AG04449 (cell line): Measurements from ENCODE around the gene TRNT1.
A peak's percentile ranks its signal among the peaks of the same experiment; 100 is the strongest.

Experiments
- CTCF ChIA-PET: fragments of 350-600 bp; formaldehyde crosslinking; extraction: SDS; loops from one replicate; lab custom pipeline; 2021; ENCODE audit warnings: antibody characterized with exemption; lab: Yijun Ruan, JAX
- POLR2A ChIA-PET: fragments of 400-600, 350-600 bp; formaldehyde crosslinking; extraction: SDS; loops from one replicate; lab custom pipeline; 2020; ENCODE audit warnings: antibody characterized with exemption, inconsistent platforms; lab: Yijun Ruan, JAX
- DNase-seq: peaks from one replicate; pipeline ENCODE4 v3.0.0-alpha.2; 2010; ENCODE audit warnings: low read depth, low spot score
- H3K4me3 ChIP-seq: 2 replicates; pipeline ENCODE4 v1.5.1; 2011; ENCODE audit warnings: low read depth, mild to moderate bottlenecking, control low read depth, low read length
- TF ChIP-seq, protein P1 (sequence below): IDR thresholded peaks from one replicate; pipeline ENCODE4 v1.5.1; 2011; ENCODE audit warnings: mild to moderate bottlenecking, moderate library complexity, low read length, control low read depth, inconsistent platforms; ENCODE audit not compliant: insufficient read depth; ENCODE audit errors: missing control alignments

The TRNT1 gene

DNA sequence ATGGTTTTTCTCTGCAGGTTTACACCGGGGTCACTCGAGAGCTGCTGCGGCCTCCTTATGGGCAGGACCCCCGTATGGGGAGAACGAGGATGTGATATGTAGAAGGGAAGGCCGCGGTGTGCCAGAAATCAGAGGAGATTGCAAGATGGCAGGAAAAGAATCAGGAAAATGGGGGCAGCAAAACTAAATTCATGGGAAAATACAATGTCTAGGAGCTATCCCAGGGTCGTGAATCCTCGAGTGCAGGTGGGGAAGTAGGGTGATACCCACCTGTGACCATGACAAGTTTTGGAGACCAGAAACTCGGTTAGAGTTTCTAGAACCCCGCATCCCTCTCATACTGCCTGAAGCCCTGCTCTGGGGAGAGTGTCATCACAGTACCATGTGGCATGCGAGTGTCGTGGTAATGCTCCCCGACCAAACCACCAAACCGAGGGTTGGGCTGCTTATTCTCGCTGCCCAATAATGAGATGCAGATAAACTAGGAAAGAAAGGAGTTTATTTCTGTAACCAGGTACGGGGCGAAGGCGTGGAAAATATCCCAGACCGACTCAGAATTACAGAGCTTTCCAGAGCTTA lies 781 bp downstream of the TRNT1 start:
- H3K4me3 ChIP-seq = peak overlapping the region; percentile 98
- no peak for DNase-seq
- TF ChIP-seq, protein P1, sequence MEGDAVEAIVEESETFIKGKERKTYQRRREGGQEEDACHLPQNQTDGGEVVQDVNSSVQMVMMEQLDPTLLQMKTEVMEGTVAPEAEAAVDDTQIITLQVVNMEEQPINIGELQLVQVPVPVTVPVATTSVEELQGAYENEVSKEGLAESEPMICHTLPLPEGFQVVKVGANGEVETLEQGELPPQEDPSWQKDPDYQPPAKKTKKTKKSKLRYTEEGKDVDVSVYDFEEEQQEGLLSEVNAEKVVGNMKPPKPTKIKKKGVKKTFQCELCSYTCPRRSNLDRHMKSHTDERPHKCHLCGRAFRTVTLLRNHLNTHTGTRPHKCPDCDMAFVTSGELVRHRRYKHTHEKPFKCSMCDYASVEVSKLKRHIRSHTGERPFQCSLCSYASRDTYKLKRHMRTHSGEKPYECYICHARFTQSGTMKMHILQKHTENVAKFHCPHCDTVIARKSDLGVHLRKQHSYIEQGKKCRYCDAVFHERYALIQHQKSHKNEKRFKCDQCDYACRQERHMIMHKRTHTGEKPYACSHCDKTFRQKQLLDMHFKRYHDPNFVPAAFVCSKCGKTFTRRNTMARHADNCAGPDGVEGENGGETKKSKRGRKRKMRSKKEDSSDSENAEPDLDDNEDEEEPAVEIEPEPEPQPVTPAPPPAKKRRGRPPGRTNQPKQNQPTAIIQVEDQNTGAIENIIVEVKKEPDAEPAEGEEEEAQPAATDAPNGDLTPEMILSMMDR = no peak
- CTCF ChIA-PET = no interaction called here
- POLR2A ChIA-PET = no interaction called here

DNA sequence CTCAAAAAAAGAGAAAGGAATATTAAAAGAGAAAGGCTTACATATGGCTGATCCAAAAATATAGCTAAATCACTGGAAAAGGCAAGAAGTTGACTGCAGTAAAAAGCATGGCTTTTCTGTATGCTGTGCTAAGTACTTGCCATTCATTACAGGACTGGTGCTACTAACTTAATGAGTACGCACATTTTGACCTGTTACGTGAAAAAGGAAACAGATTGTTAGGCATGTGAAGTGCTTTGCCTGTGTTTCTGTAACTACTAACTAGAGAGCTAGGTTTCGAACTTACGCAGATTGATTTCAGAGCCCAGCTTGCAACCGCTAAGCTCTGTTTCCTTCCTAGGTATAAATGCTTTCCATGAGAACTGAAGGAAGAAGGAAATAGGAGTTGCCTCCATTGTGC lies 2.8 kb downstream of the TRNT1 start:
- H3K4me3 ChIP-seq = no peak overlapping the region
- TF ChIP-seq, protein P1 = no peak
- no peak for DNase-seq
- CTCF ChIA-PET = interaction anchor here (1.0 kb wide), 1 partner anchor 50 kb away, joined by 3 read pairs; the partner anchor contains the start of gene CRBN
- POLR2A ChIA-PET = no interaction called here

DNA sequence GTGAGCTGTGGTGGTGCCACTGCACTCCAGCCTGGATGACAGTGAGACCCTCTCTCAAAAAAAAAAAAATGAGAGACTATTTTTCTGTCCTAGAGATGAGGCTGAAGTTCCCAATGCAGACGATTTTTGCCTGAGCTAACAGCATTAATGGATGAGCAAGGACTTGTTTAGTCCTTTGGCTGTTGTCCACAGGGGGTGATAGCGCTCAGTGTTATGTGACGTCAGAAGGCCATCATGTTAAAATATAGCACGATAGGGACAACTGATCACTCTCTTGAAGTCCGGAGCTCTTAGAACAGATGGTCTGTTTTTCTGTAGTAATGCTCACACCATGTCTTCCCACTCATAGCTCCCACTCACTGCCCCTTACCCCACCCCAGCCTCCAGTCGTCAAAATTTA lies 6.8 kb downstream of the TRNT1 start:
- TF ChIP-seq, protein P1 = no peak
- H3K4me3 ChIP-seq = no peak overlapping the region
- ChIA-PET CTCF (interaction anchor here (0.8 to 1.3 kb wide), 2 partner anchors 26 to 67 kb away, joined by 3 to 4 read pairs; no protein-coding TSS in a partner anchor), POLR2A (no interaction called here)
- DNase-seq = no peak

DNA sequence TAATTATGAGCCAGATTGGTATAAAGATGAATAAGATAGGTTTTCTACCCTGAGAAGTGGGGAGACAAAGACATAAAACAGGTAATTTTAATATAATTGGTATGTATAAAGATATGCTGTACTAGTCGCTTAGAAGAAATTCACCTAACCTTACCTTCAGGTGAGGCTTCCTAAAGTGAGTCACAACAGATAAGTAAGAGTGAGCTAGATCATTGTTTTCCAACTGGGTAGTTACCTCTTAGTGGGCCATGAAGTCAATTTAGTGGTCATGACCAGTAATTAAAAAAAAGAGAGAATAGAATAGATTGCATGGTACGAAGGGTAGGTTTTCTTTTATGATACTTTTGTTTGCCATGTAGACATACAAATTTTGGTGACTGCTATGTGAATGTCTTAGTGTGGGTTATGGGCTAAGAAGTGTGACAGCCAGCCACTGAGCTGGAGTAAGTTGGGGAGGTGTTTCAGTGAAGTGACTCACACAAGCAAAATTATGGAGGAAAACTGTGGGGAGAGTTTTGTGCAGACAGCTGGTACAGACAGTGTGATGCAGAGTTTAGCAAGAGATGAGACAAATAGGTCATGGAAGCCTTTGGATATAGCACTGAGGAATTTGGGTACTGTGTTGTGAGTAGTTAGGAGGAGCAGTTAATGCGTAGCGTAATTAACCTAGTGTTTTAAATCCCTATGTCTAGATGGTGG lies 8.2 kb downstream of the TRNT1 start:
- ChIA-PET CTCF (interaction anchor here (0.7 to 1.3 kb wide), 2 partner anchors 42 to 44 kb away, joined by 3 to 4 read pairs; partner anchors contain the start of gene CRBN), POLR2A (no interaction called here)
- DNase-seq = no peak
- no peak overlapping the region for H3K4me3 ChIP-seq
- TF ChIP-seq, protein P1 = no peak

DNA sequence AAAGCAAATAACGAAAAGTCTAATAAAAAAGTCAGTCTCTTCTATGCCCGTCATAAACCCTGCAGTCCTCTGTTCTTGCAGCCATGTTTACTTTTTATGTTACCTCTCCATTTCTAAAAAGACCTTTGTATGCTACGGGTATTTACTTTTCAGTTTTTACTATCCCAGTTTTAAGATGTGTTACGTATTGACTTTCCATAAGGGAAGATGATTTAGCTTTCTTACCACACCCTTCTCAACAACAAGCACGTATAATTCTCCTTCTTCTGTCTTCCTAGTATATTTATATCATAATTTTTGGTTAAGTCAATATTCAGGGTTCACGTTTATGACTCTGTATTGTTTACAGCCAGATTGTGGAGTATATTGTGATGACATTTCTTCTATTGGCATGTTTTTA lies 10.8 kb downstream of the TRNT1 start:
- CTCF ChIA-PET = no interaction called here
- POLR2A ChIA-PET = no interaction called here
- TF ChIP-seq, protein P1 = no peak
- no peak for DNase-seq
- no peak overlapping the region for H3K4me3 ChIP-seq

DNA sequence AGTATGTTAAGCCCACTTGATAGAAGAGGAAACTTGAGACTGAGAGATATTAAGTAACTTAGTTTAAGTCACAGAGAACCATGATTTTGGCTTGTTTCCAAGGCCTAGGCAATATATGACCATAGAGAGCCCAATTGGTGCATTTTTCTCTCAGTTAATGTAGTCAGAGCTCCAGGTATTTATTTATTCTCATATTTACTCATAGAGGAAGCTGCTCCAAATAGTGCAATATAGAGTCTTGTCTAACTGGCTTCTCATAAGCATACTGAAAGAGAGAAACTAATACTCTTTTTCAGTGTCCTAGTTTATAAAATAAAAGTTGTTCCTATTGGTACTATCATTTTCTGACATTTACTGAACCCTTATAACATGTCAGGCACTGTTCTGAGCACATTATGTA lies 15.2 kb downstream of the TRNT1 start:
- CTCF ChIA-PET = no interaction called here
- no peak for DNase-seq
- H3K4me3 ChIP-seq = no peak overlapping the region
- POLR2A ChIA-PET = no interaction called here
- TF ChIP-seq, protein P1 = no peak
